Common myeloid progenitor, CD34-positive (primary cell): ENCODE data around the gene MYEF2.

ENCODE experiments used
- CTCF ChIA-PET: fragments of 350-600 bp; sonication (Branson Sonifier 250); formaldehyde crosslinking; loops from one replicate; lab custom pipeline; 2021; ENCODE audit warnings: antibody characterized with exemption; lab: Charles Lee
- POLR2A ChIA-PET: fragments of 350-600 bp; sonication (Branson Sonifier 250); formaldehyde crosslinking; loops from one replicate; lab custom pipeline; 2021; ENCODE audit warnings: antibody characterized with exemption; lab: Charles Lee
- DNase-seq, 3 donors: peaks; one replicate each; pipeline versions ENCODE4 v3.0.0 to v3.0.0-alpha.2; 2013
- H3K27ac ChIP-seq, 2 experiments: 1 replicate in 1 of 2; 2 replicates in 1 of 2; pipeline ENCODE4 v1.7.0; 2013; ENCODE audit warnings: inconsistent platforms in 2 of 2, low read length in 2 of 2, mild to moderate bottlenecking in 2 of 2, low read depth in 1 of 2, moderate library complexity in 1 of 2; ENCODE audit not compliant: severe bottlenecking in 2 of 2, insufficient read depth in 1 of 2, poor library complexity in 1 of 2
- H3K27me3 ChIP-seq, 5 experiments: replicated peaks in 2 of 5; 1 replicate in 3 of 5; 2 replicates in 2 of 5; pipeline versions ENCODE4 v1.6.1 to v1.7.0; 2013; ENCODE audit warnings: low read length in 4 of 5, mild to moderate bottlenecking in 2 of 5, moderate library complexity in 2 of 5, inconsistent platforms in 1 of 5; ENCODE audit not compliant: insufficient read depth in 5 of 5, control insufficient read depth in 4 of 5
- H3K36me3 ChIP-seq, 4 experiments: 1 replicate in 2 of 4; 2 replicates in 2 of 4; pipeline versions ENCODE4 v1.6.1 to v1.7.0; 2013; ENCODE audit warnings: low read length in 3 of 4, control low read depth in 1 of 4, mild to moderate bottlenecking in 1 of 4; ENCODE audit not compliant: control insufficient read depth in 4 of 4, insufficient read depth in 4 of 4
- H3K4me1 ChIP-seq, 4 experiments: 1 replicate in 3 of 4; 2 replicates in 1 of 4; pipeline versions ENCODE4 v1.6.1 to v1.7.1; 2013; ENCODE audit warnings: low read length in 3 of 4, mild to moderate bottlenecking in 3 of 4, control low read depth in 1 of 4, inconsistent platforms in 1 of 4, moderate library complexity in 1 of 4; ENCODE audit not compliant: control insufficient read depth in 4 of 4, insufficient read depth in 4 of 4; ENCODE audit errors: control extremely low read depth in 1 of 4
- H3K4me3 ChIP-seq, 7 experiments: 1 replicate in 4 of 7; 2 replicates in 3 of 7; pipeline versions ENCODE4 v1.5.1 to v1.7.0; 2013; ENCODE audit warnings: mild to moderate bottlenecking in 7 of 7, low read length in 6 of 7, moderate library complexity in 6 of 7, inconsistent platforms in 2 of 7, low read depth in 2 of 7, control low read depth in 1 of 7; ENCODE audit not compliant: insufficient read depth in 4 of 7, control insufficient read depth in 1 of 7; ENCODE audit errors: extremely low read depth in 1 of 7
- H3K9me3 ChIP-seq, 5 experiments: 1 replicate in 4 of 5; 2 replicates in 1 of 5; pipeline versions ENCODE4 v1.6.1 to v1.7.1; 2013; ENCODE audit warnings: low read length in 4 of 5, mild to moderate bottlenecking in 2 of 5, inconsistent platforms in 1 of 5, low read depth in 1 of 5, moderate library complexity in 1 of 5; ENCODE audit not compliant: control insufficient read depth in 4 of 5, insufficient read depth in 2 of 5; ENCODE audit errors: control extremely low read depth in 1 of 5
- WGBS: methylation state at CpG from one replicate; pipeline ENCODE4 v1.1.5; 2013; ENCODE audit not compliant: insufficient coverage; 5-methylcytosine and 5-hydroxymethylcytosine counted together

Gene MYEF2

DNA sequence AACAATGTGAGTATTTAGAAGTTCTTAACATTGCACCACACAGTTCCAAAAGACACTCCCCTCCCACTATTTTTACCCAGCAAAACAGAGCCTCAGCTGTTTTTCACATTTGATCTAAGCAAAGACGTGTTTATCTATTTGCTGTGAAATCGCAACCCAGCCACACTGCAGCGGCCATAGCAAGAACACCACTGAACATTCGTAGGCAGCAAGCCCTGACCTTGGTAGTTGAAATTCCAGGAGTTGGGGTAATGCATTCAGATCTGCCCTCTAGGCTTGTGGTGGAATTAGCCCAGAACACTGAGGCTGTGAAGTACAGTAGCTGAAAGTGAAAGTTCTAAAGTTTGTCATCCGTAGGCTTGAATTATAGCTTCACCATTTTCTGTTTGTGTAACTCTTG is 74.4 kb downstream of the MYEF2 start:
- WGBS, result 91% methylated on average over 5 of the region's 5 CpGs
- Histone ChIP-seq H3K27me3 (peaks cover 3 to 24% (median 14%) of the 10 kb centered on the region in 5 experiments), H3K4me1 (no peaks in the 10 kb centered on the region), H3K36me3 (no peaks in the 10 kb centered on the region), H3K9me3 (no peaks in the 10 kb centered on the region), H3K27ac (no peak overlapping the region), H3K4me3 (no peak overlapping the region)
- ChIA-PET POLR2A (no interaction called here), CTCF (no interaction called here)
- DNase-seq, result no peak

DNA sequence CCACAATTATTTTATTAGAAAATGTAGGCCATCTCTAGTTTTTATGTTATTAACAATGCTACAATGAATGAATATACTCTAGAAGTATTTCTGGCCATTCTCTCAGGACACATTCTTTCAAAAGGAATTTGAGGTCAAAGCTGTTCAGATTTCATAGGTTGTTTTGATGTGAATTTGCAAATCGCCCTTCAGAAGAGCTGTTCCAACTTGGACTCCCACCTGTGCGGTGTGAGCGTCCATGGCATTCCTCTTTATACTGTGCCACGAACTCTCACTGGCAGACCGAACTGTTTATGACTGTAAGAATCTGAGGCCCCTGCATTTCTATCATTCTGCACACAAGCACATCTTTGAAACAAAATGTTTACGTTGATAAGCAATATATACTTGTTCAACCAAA is 75.9 kb downstream of the MYEF2 start:
- no peak overlapping the region for H3K27ac ChIP-seq
- POLR2A ChIA-PET, result no interaction called here
- no peak for DNase-seq
- no peaks in the 10 kb centered on the region for H3K9me3 ChIP-seq
- H3K4me3 ChIP-seq, result no peak overlapping the region
- CTCF ChIA-PET, result no interaction called here
- H3K4me1 ChIP-seq, result no peaks in the 10 kb centered on the region
- peaks cover 3 to 16% (median 12%) of the 10 kb centered on the region in 5 experiments for H3K27me3 ChIP-seq
- 98% methylated on average over 6 of the region's 6 CpGs for WGBS
- no peaks in the 10 kb centered on the region for H3K36me3 ChIP-seq

DNA sequence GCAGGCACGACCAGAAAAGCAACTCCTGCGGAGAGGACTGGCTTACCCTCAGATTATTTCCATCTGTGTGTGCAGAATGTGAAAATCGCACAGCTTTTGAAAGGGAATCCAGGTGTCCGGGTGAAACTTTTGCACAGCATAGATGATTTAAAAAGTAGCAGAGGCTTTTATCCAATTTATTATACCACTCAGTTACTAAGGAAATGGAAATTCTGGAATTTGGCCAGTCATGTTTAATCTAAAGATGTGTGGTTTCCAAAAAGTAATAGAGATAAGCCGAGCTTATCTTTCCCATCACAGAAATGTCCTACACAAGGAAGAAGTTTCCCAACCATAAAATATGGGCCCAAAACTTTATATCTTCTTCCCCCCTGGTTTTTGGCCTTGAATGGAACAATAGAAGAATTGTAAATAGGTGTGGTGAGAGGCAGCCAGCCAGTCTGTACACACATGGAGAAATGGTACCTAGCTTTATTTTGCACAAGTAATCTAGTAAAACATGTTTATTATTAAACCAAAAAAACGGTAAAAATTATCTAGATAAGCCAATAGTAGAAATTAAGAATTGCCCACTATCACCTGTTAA is 76.6 kb downstream of the MYEF2 start:
- Histone ChIP-seq H3K4me3 (no peak overlapping the region), H3K27ac (no peak overlapping the region), H3K36me3 (no peaks in the 10 kb centered on the region), H3K9me3 (no peaks in the 10 kb centered on the region), H3K27me3 (peaks cover 3 to 15% (median 10%) of the 10 kb centered on the region in 5 experiments), H3K4me1 (no peaks in the 10 kb centered on the region)
- ChIA-PET CTCF (interaction anchor here (1.2 kb wide), 1 partner anchor 12 kb away, joined by 3 read pairs; no protein-coding TSS in a partner anchor), POLR2A (no interaction called here)
- WGBS, result 90% methylated on average over 3 of the region's 6 CpGs
- no peak for DNase-seq

DNA sequence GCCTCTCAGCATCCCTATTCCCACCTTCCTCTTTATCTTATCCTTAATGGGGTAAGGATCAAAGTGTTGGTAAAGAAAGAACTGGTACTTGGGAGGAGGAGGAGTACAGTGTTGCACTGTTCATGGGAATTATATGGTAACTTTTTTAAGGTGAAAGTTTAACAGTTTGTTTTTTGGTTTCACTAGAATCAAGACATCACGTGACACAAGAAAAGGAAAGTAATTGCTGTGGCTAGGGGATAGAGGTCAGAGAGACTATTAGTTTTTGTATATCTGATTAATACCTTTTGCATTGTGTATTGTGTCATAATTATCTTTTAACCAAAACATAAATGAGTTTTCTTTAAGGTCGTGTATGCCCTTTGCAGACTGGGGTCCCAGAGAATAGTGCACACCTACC is 80.8 kb downstream of the MYEF2 start:
- Histone ChIP-seq H3K4me3 (no peak overlapping the region), H3K27me3 (peaks cover 0 to 10% (median 8%) of the 10 kb centered on the region in 5 experiments), H3K4me1 (no peaks in the 10 kb centered on the region), H3K9me3 (peaks cover 0 to 3% (median 0%) of the 10 kb centered on the region in 5 experiments), H3K27ac (no peak overlapping the region), H3K36me3 (no peaks in the 10 kb centered on the region)
- ChIA-PET CTCF (no interaction called here), POLR2A (no interaction called here)
- DNase-seq, result no peak
- no CpG with 5 or more reads among the region's 2 CpGs for WGBS

DNA sequence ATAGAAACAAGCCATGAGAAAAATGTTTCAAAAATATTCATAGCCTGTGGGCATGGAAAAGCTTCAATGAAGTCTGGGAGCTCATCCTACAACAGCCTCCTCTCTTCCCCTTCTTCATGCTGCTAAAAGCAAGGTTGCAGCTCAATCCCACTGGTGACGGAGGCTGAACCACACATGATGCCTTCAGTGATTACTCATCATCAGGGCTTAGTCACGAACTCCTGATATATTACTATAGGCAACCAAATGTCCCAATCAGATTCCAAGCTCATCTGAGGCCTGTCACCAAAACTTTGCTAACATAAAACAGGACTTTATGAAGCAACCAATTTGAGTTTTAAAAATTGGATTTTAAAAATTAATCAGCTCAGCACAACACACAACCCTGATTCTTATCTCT is 81.3 kb downstream of the MYEF2 start:
- Histone ChIP-seq H3K27me3 (peaks cover 0 to 10% (median 8%) of the 10 kb centered on the region in 5 experiments), H3K27ac (no peak overlapping the region), H3K4me3 (no peak overlapping the region), H3K9me3 (peaks cover 0 to 3% (median 0%) of the 10 kb centered on the region in 5 experiments), H3K36me3 (no peaks in the 10 kb centered on the region), H3K4me1 (no peaks in the 10 kb centered on the region)
- 100% methylated on average over 1 of the region's 2 CpGs for WGBS
- ChIA-PET CTCF (interaction anchor here (1.2 kb wide), 1 partner anchor 9 kb away, joined by 3 read pairs; no protein-coding TSS in a partner anchor), POLR2A (no interaction called here)
- no peak for DNase-seq

DNA sequence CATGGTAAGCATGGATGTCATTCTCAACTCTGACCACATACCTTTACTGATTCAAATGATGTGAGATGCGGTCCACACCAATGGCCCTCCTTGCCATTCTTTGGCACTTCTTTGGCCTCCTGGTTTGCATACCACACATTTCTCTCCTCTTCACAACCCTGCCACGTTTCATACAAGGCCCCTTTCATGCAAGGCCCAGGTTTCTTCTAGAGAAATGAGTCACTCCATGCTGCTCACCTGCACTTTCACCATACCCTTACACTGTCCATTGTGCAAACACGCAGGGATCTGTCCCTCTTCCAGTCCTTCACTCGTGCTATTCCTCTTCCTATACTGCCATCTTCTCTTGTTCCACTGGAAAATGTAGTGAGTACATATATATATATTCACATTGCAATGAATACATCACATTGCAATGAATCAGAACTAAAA is 81.7 kb downstream of the MYEF2 start:
- WGBS, result 94% methylated on average over 2 of the region's 4 CpGs
- no peaks in the 10 kb centered on the region for H3K4me1 ChIP-seq
- no peak overlapping the region for H3K27ac ChIP-seq
- no peaks in the 10 kb centered on the region for H3K36me3 ChIP-seq
- H3K4me3 ChIP-seq, result no peak overlapping the region
- POLR2A ChIA-PET, result no interaction called here
- DNase-seq, result no peak
- peaks cover 0 to 12% (median 10%) of the 10 kb centered on the region in 5 experiments for H3K27me3 ChIP-seq
- H3K9me3 ChIP-seq, result peaks cover 0 to 3% (median 0%) of the 10 kb centered on the region in 5 experiments
- CTCF ChIA-PET, result interaction anchor here (1.2 kb wide), 1 partner anchor 9 kb away, joined by 3 read pairs; no protein-coding TSS in a partner anchor

DNA sequence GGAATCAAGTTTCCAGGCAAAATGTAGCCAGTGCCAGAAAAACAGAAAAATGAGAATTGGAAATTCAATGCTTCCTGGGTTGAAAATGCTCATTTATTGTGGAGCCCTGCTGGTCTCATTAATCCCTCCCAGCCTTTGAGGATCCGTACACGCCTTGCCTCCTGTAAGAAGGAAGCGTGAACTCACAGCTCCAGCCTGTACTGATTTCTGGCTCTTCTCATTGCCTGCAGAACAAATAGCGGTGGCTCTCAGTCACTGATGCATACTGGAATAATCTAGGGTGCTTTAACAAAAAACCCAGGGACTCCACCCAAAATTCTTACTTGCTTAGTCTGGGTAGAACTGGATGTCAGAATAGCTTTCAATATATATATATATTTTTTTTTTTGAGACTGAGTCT is 86.6 kb downstream of the MYEF2 start:
- Histone ChIP-seq H3K4me1 (no peaks in the 10 kb centered on the region), H3K4me3 (no peak overlapping the region)

More for the DNA sequence above, 86.6 kb downstream of the MYEF2 start:
- DNase-seq, result no peak
- H3K27me3 ChIP-seq, result peaks cover 0 to 25% (median 3%) of the 10 kb centered on the region in 5 experiments
- 89% methylated on average over 4 of the region's 4 CpGs for WGBS
- H3K27ac ChIP-seq, result no peak overlapping the region
- ChIA-PET POLR2A (no interaction called here), CTCF (no interaction called here)
- H3K36me3 ChIP-seq, result no peaks in the 10 kb centered on the region
- H3K9me3 ChIP-seq, result peaks cover 0 to 3% (median 0%) of the 10 kb centered on the region in 5 experiments
